CD4-positive, alpha-beta T cell treated with Interleukin-4 for 4 hours (primary cell): ENCODE results near the gene AKNA.

ENCODE experiments used
- DNase-seq: peaks from one replicate; pipeline ENCODE4 v3.0.0-alpha.2; 2020

The AKNA gene

GRCh38 chr9:114356792-114357191 lies 31.0 kb downstream of the AKNA start:
- DNase-seq: no peak

GRCh38 chr9:114355821-114356220 lies 32.0 kb downstream of the AKNA start:
- DNase-seq: no peak

GRCh38 chr9:114351932-114352331 lies 35.9 kb downstream of the AKNA start:
- DNase-seq: no peak

- no peak for DNase-seq
Measured at GRCh38 chr9:114350636-114351401, 37.0 kb downstream of the AKNA start.

- DNase-seq: no peak
Measured at GRCh38 chr9:114349713-114350480, 37.9 kb downstream of the AKNA start.

GRCh38 chr9:114348906-114349482 lies 38.8 kb downstream of the AKNA start:
- DNase-seq: peak; percentile 84

GRCh38 chr9:114348261-114348905 lies 39.4 kb downstream of the AKNA start:
- no peak for DNase-seq

GRCh38 chr9:114347675-114348074 lies 40.1 kb downstream of the AKNA start:
- DNase-seq: no peak

- DNase-seq: no peak
Measured at GRCh38 chr9:114346146-114346545, 41.6 kb downstream of the AKNA start.

- DNase-seq: no peak
Measured at GRCh38 chr9:114345493-114346065, 42.2 kb downstream of the AKNA start.

GRCh38 chr9:114344692-114345091 lies 43.1 kb downstream of the AKNA start:
- DNase-seq: no peak

GRCh38 chr9:114344188-114344566 lies 43.6 kb downstream of the AKNA start:
- no peak for DNase-seq

GRCh38 chr9:114343471-114344187 lies 44.2 kb downstream of the AKNA start:
- no peak for DNase-seq

GRCh38 chr9:114342755-114343440 lies 44.9 kb downstream of the AKNA start:
- DNase-seq: no peak

GRCh38 chr9:114341991-114342390 lies 45.8 kb downstream of the AKNA start:
- no peak for DNase-seq

GRCh38 chr9:114341152-114341830 lies 46.5 kb downstream of the AKNA start:
- DNase-seq: no peak

- peak; percentile 46 for DNase-seq
Measured at GRCh38 chr9:114339130-114339908, 48.5 kb downstream of the AKNA start.

GRCh38 chr9:114338187-114338586 lies 49.6 kb downstream of the AKNA start:
- no peak for DNase-seq

- DNase-seq: no peak
Measured at GRCh38 chr9:114336699-114337395, 50.9 kb downstream of the AKNA start.

GRCh38 chr9:114336157-114336556 lies 51.6 kb downstream of the AKNA start:
- DNase-seq: no peak
